Mammary epithelial cell (primary cell): ENCODE data around the gene TPD52L2.

Source experiments
- EZH2 ChIP-seq: IDR thresholded peaks from 2 replicates; pipeline ENCODE4 v1.6.1; 2012; ENCODE audit warnings: low read length, inconsistent platforms, borderline replicate concordance
- TF ChIP-seq, protein P1 (sequence below), 2 donors: IDR thresholded peaks in 1 of 2; conservative IDR thresholded peaks in 1 of 2; 2 replicates each; pipeline ENCODE4 v1.5.1; 2011 to 2012; ENCODE audit warnings: inconsistent platforms in 2 of 2, low read length in 2 of 2, mild to moderate bottlenecking in 2 of 2, control low read depth in 1 of 2, low read depth in 1 of 2; ENCODE audit not compliant: insufficient read depth in 1 of 2; ENCODE audit errors: extremely low read depth in 1 of 2

DNA sequence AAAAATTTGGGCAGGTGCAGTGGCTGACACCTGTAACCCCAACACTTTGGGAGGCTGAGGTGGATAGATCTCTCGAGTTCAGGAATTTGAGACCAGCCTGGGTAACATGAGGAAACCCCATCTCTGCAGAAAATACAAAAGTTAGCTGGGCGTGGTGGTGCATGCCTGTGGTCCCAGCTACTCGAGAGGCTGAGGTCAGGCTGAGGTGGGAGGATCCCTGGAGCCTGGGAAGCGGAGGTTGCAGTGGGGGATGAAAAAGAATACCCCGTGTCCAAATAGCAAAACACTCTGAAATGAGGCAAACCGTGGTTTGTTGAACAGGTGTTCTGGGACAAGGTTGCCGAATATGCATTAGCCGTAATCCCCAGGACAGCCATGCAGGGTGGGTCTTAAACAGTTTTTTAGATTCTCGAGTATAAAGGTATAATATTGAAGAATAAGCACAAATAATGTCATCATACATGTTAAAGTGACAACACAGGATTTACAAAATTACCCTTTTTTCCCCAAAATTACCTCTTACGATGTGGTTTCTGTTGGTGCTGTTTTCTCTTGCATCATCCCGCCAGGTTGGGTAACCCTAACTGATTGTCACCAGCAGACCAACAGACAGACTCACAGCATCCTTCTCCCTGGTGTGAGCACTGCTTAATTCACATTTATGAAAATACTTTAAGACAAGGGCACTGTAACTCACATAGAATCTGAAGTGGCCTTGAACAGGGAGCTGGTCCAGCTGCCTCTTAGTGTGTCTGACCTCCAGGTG is 38.9 kb downstream of the TPD52L2 start:
- TF ChIP-seq, protein P1, sequence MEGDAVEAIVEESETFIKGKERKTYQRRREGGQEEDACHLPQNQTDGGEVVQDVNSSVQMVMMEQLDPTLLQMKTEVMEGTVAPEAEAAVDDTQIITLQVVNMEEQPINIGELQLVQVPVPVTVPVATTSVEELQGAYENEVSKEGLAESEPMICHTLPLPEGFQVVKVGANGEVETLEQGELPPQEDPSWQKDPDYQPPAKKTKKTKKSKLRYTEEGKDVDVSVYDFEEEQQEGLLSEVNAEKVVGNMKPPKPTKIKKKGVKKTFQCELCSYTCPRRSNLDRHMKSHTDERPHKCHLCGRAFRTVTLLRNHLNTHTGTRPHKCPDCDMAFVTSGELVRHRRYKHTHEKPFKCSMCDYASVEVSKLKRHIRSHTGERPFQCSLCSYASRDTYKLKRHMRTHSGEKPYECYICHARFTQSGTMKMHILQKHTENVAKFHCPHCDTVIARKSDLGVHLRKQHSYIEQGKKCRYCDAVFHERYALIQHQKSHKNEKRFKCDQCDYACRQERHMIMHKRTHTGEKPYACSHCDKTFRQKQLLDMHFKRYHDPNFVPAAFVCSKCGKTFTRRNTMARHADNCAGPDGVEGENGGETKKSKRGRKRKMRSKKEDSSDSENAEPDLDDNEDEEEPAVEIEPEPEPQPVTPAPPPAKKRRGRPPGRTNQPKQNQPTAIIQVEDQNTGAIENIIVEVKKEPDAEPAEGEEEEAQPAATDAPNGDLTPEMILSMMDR (conservative IDR thresholded peaks at IDR 0.05 in 1 of 2, IDR thresholded peaks at IDR 0.05 in 1 of 2; ENCODE audit: extremely low read depth in 1 of 2, insufficient read depth in 1 of 2, low read depth in 1 of 2, low read length in 2 of 2): no peak
- no peak for TF ChIP-seq EZH2
